SU-DHL-6 (cell line): ENCODE measurements around the gene PTPRN2.

ENCODE experiments used
- H2AFZ ChIP-seq: fragments of 200-600 bp; sonication (generic); 2 replicates; pipeline ENCODE4 v1.6.1; 2014; ENCODE audit warnings: low read depth, mild to moderate bottlenecking, moderate library complexity, mixed read lengths, antibody characterized with exemption, low read length; ENCODE audit not compliant: severe bottlenecking
- H3F3A ChIP-seq: fragments of 200-600 bp; shearing (Covaris generic); 2 replicates; pipeline ENCODE4 v1.6.0; 2016; ENCODE audit warnings: antibody characterized with exemption, mild to moderate bottlenecking; ENCODE audit not compliant: insufficient read depth
- H3K27ac ChIP-seq: fragments of 200-600 bp; sonication (generic); 2 replicates; pipeline ENCODE4 v1.5.1; 2016; ENCODE audit warnings: low read depth, mild to moderate bottlenecking, low read length, moderate library complexity, mixed read lengths
- H3K27me3 ChIP-seq: fragments of 200-600 bp; sonication (generic), shearing (Covaris generic); 2 replicates; pipeline ENCODE4 v1.6.0; 2014; ENCODE audit warnings: mild to moderate bottlenecking, low read length
- H3K36me3 ChIP-seq: fragments of 200-600 bp; sonication (generic); 2 replicates; pipeline ENCODE4 v1.6.1; 2014; ENCODE audit warnings: mild to moderate bottlenecking, low read length, mixed read lengths
- H3K4me2 ChIP-seq: fragments of 300-600, 200-600 bp; shearing (Covaris generic), sonication (generic); 2 replicates; pipeline ENCODE4 v1.6.0; 2014; ENCODE audit warnings: low read length, low read depth, mild to moderate bottlenecking; ENCODE audit not compliant: poor library complexity, severe bottlenecking
- H3K4me3 ChIP-seq: fragments of 200-600 bp; sonication (generic); 2 replicates; pipeline ENCODE4 v1.5.1; 2014; ENCODE audit warnings: antibody characterized with exemption, low read length, mild to moderate bottlenecking, mixed read lengths; ENCODE audit not compliant: insufficient read depth, poor library complexity, severe bottlenecking
- H3K79me2 ChIP-seq: fragments of 200-600 bp; sonication (generic); 2 replicates; pipeline ENCODE4 v1.6.1; 2014; ENCODE audit warnings: mild to moderate bottlenecking, low read length, moderate library complexity; ENCODE audit not compliant: insufficient read depth
- H3K9ac ChIP-seq: fragments of 200-600 bp; sonication (generic); 2 replicates; pipeline ENCODE4 v1.7.0; 2014; ENCODE audit warnings: mild to moderate bottlenecking, low read length
- H3K9me2 ChIP-seq: fragments of 200-600 bp; sonication (generic); replicated peaks from 2 replicates; pipeline ENCODE4 v1.6.1; 2014; ENCODE audit warnings: low read length; ENCODE audit not compliant: insufficient read depth
- H3K9me3 ChIP-seq: fragments of 200-600 bp; sonication (generic); 2 replicates; pipeline ENCODE4 v1.6.1; 2014; ENCODE audit warnings: low read length, mixed read lengths; ENCODE audit not compliant: insufficient read depth
- H4K20me1 ChIP-seq: fragments of 200-600 bp; sonication (generic); 2 replicates; pipeline ENCODE4 v1.6.1; 2014; ENCODE audit warnings: low read depth, mild to moderate bottlenecking, antibody characterized with exemption, low read length, moderate library complexity, mixed read lengths
- EZH2phosphoT487 ChIP-seq: fragments of 200-600 bp; sonication (generic), shearing (Covaris generic); conservative IDR thresholded peaks from 2 replicates; pipeline ENCODE4 v1.6.1; 2018; ENCODE audit warnings: mild to moderate bottlenecking, antibody characterized with exemption, low read length, moderate library complexity, mixed read lengths
- TF ChIP-seq, protein P1 (sequence below): fragments of 200-600 bp; sonication (generic); IDR thresholded peaks from one replicate; pipeline ENCODE4 v1.5.1; 2017; ENCODE audit warnings: antibody characterized with exemption, mild to moderate bottlenecking, low read length, moderate library complexity; ENCODE audit not compliant: insufficient read depth, poor library complexity, severe bottlenecking

PTPRN2 gene

DNA sequence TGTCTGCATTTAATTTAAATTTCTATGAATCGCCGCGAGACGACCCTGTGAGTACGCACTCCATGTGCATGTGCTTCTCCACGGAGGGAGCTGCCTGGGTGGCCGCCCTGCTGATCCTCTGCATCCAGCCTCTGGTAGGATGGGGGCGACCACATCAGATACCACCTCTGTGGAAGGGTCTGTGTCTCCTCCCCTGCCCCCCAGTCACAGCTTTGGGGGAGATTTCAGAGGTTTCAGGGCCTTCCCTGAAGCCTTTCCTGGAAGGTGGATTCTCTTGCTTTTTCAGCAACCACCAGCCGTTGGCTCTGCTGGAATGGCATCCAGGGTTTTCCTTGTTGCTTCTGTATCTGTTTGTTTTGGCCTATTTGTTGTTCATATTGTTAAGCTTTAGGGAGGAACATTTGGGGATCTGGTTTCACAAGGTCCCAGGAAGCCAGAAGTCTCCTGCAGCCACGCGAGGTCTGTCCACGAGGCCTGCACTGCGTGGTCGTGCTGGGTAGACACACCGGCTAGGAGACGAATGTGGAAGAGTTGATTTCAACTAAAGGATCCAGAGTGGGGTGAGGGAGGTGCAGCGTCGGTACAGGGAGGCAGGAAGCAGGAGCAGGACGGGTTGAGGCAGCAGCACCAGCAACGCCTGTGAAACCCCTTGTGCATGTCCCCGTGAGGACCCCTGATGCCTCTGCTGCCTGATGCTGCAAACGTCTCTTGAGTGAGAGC lies 329.1 kb downstream of the PTPRN2 start:
- Histone ChIP-seq H3F3A (no peaks in the 10 kb centered on the region), H3K9me2 (no peaks in the 10 kb centered on the region), H3K9me3 (peaks cover 3% of the 10 kb centered on the region; the same call in 1 of the 2 replicates), H4K20me1 (no peaks in the 10 kb centered on the region), H3K4me2 (no peak overlapping the region), H3K27ac (no peak overlapping the region), H2AFZ (no peak overlapping the region), H3K79me2 (no peaks in the 10 kb centered on the region), H3K27me3 (no peaks in the 10 kb centered on the region), H3K36me3 (no peaks in the 10 kb centered on the region), H3K9ac (no peak overlapping the region), H3K4me3 (no peak overlapping the region)
- TF ChIP-seq, protein P1, sequence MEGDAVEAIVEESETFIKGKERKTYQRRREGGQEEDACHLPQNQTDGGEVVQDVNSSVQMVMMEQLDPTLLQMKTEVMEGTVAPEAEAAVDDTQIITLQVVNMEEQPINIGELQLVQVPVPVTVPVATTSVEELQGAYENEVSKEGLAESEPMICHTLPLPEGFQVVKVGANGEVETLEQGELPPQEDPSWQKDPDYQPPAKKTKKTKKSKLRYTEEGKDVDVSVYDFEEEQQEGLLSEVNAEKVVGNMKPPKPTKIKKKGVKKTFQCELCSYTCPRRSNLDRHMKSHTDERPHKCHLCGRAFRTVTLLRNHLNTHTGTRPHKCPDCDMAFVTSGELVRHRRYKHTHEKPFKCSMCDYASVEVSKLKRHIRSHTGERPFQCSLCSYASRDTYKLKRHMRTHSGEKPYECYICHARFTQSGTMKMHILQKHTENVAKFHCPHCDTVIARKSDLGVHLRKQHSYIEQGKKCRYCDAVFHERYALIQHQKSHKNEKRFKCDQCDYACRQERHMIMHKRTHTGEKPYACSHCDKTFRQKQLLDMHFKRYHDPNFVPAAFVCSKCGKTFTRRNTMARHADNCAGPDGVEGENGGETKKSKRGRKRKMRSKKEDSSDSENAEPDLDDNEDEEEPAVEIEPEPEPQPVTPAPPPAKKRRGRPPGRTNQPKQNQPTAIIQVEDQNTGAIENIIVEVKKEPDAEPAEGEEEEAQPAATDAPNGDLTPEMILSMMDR, result no peak
- TF ChIP-seq EZH2phosphoT487, result no peak

DNA sequence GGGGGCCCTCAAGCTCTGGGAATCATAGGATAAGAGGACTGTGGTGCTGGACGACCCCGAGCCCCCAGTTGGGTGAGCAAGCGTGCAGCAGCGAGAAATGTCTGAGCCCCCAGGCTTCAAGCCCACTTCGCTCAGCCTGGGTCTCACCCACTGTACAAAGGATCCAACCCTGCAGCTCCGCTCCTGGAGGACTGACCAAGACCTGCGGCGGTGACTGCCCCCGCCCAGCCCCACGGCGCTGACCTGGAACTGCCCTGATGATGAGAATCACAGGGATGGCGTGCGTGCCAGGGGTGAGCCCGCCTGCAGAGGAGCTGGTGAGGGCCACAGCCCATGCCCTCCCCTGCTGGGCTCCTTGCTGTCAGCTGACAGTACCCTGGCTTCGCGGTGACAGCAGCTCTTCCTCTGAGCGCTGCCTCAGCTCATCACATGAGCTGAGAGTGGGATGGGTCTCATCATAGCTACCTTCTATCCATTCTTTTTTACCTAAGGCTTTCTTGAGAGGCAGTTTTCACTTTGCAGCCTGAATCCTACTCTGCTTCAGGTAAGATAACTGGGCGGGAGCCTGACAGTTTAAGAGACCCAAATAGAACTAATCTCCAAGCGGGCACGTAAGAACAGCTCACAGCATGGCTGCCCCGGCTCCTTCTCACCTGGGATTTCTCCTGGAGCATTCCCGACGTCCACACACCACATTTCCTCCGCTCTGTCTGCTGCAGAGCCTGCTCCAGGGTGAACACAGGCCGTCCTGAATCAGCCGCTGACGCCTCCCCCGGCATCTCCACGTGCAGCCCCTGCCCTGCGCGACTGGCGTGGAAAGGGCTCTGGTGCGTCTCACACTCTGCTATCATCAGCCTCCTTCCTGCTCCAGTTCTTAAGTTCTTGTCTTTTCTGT lies 329.9 kb downstream of the PTPRN2 start:
- Histone ChIP-seq H3K9ac (no peak overlapping the region), H3K27ac (no peak overlapping the region), H4K20me1 (no peaks in the 10 kb centered on the region), H3K27me3 (no peaks in the 10 kb centered on the region), H3K4me3 (no peak overlapping the region), H3F3A (no peaks in the 10 kb centered on the region), H3K79me2 (no peaks in the 10 kb centered on the region), H3K9me3 (peaks cover 2% of the 10 kb centered on the region; the same call in 1 of the 2 replicates), H2AFZ (no peak overlapping the region), H3K36me3 (no peaks in the 10 kb centered on the region), H3K9me2 (no peaks in the 10 kb centered on the region), H3K4me2 (no peak overlapping the region)
- TF ChIP-seq EZH2phosphoT487, result no peak
- TF ChIP-seq, protein P1, result no peak

DNA sequence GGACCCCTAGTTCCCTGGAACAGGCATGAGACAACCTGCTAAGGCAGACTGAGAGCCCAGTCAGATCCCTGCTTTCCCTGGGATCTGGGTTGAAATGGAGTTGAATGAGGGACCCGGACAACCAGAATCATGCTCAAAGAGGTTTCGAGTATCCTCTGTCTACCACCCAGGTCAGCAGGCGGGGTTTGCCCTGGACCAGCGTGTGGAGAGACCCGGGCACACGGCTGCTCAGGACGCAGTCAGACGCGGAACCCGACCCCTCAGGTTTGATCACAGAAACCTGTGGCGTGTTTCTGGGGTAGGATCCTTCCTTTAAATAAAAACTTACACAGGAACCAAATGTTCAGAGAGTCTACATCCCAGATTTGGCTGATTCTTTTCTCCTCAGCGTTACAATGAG lies 330.6 kb downstream of the PTPRN2 start:
- Histone ChIP-seq H3K9me2 (no peaks in the 10 kb centered on the region), H4K20me1 (no peaks in the 10 kb centered on the region), H3K79me2 (no peaks in the 10 kb centered on the region), H3K4me2 (no peak overlapping the region), H3K27ac (no peak overlapping the region), H3K36me3 (no peaks in the 10 kb centered on the region), H3F3A (no peaks in the 10 kb centered on the region), H2AFZ (no peak overlapping the region), H3K9me3 (no peaks in the 10 kb centered on the region), H3K27me3 (no peaks in the 10 kb centered on the region), H3K9ac (no peak overlapping the region), H3K4me3 (no peak overlapping the region)
- TF ChIP-seq, protein P1, result no peak
